Measurements from ENCODE around the gene ADGRV1.

GRCh38 chr5:90709323-90710155 is 150.9 kb downstream of the ADGRV1 start:
- TF ChIP-seq POU5F1 (IDR thresholded peaks at IDR 0.05; ENCODE audit: borderline replicate concordance, low read depth, low read length, partially characterized antibody) (no peak), ZNF75A (CRISPR knock-in tag; IDR thresholded peaks at IDR 0.05) (no peak), ZFX (CRISPR knock-in tag; IDR thresholded peaks at IDR 0.05) (no peak), CTCF (IDR thresholded peaks at IDR 0.05 in 2 of 3, conservative IDR thresholded peaks at IDR 0.05 in 1 of 3; ENCODE audit: insufficient read depth in 2 of 3, low read depth in 1 of 3, low read length in 3 of 3) (peak; percentile 65 to 82 (median 73)), FOXK2 (conservative IDR thresholded peaks at IDR 0.05 in 1 of 2, IDR thresholded peaks at IDR 0.05 in 1 of 2; ENCODE audit: low read depth in 2 of 2) (no peak), RAD21 (CRISPR knock-in tag; conservative IDR thresholded peaks at IDR 0.05 in 1 of 2, IDR thresholded peaks at IDR 0.05 in 1 of 2) (peak; percentile 49 to 65)

Measured in K562 (cell line).